GM12878 (cell line): ENCODE measurements around the gene SETMAR. TPM values are rescaled to one million over a fixed set of nuclear protein-coding genes. Genes with fewer than 3 reads are reported as not detected.

Experiments used
- ATAC-seq: fragments of 200-7000 bp; cut with Tn5 transposase; 3 replicates; pipeline ENCODE4 v1.9.1; 2020; ENCODE audit warnings: mild to moderate bottlenecking, moderate library complexity
- BruUV-seq: library from RNA; stranded (reverse); fragments of 400-500 nt; replicated peaks from 2 replicates; lab custom pipeline; 2021; lab: Mats Ljungman, UMichigan
- CTCF ChIA-PET: fragments of 300-600 bp; sonication (Branson Sonifier 250); formaldehyde crosslinking; extraction: SDS; loops from one replicate; lab custom pipeline; 2021; ENCODE audit warnings: inconsistent platforms; lab: Yijun Ruan, JAX
- POLR2A ChIA-PET: fragments of 350-600 bp; formaldehyde crosslinking; extraction: SDS; loops from one replicate; lab custom pipeline; 2021; ENCODE audit warnings: inconsistent platforms; lab: Charles Lee
- RAD21 ChIA-PET: fragments of 300-600 bp; sonication (Branson Sonifier 250); formaldehyde crosslinking; loops from one replicate; lab custom pipeline; 2023; ENCODE audit warnings: antibody characterized with exemption; ENCODE audit not compliant: unreplicated experiment; lab: Charles Lee
- SMC1A ChIA-PET: fragments of 300-600 bp; sonication (Branson Sonifier 250); formaldehyde crosslinking; loops from one replicate; lab custom pipeline; 2023; ENCODE audit not compliant: unreplicated experiment, uncharacterized antibody; lab: Charles Lee
- DNase-seq: peaks from one replicate; pipeline ENCODE4 v3.0.0-alpha.2; 2011; ENCODE audit warnings: low read depth, low spot score
- FAIRE-seq: peaks from 3 replicates; lab custom pipeline; 2011; peaks lifted over from hg19 to GRCh38; lab: Jason Lieb, UNC
- H2AFZ ChIP-seq: 2 replicates; pipeline ENCODE4 v1.6.0; 2011; ENCODE audit warnings: low read depth, low read length, control low read depth; ENCODE audit not compliant: control insufficient read depth
- H3K27ac ChIP-seq: 2 replicates; pipeline ENCODE4 v1.5.1; 2011; ENCODE audit warnings: control low read depth; ENCODE audit not compliant: control insufficient read depth, insufficient read depth
- H3K27me3 ChIP-seq, 2 experiments: replicated peaks in 1 of 2; 2 replicates each; pipeline versions ENCODE4 v1.6.0 to v1.6.1; 2011; ENCODE audit warnings: low read length in 1 of 2; ENCODE audit not compliant: control insufficient read depth in 2 of 2, insufficient read depth in 2 of 2
- H3K36me3 ChIP-seq, 2 experiments: 2 replicates each; pipeline ENCODE4 v1.5.1; 2011; ENCODE audit warnings: low read length in 1 of 2; ENCODE audit not compliant: control insufficient read depth in 2 of 2, insufficient read depth in 2 of 2
- H3K4me1 ChIP-seq: 2 replicates; pipeline ENCODE4 v1.6.1; 2011; ENCODE audit warnings: mild to moderate bottlenecking, low read length, moderate library complexity, mixed read lengths; ENCODE audit not compliant: control insufficient read depth, insufficient read depth
- H3K4me2 ChIP-seq: 2 replicates; pipeline ENCODE4 v1.6.0; 2011; ENCODE audit warnings: control low read depth; ENCODE audit not compliant: control insufficient read depth, insufficient read depth
- H3K4me3 ChIP-seq: fragments of 200-600 bp; sonication (generic); 2 replicates; pipeline ENCODE4 v1.5.1; 2016
- H3K79me2 ChIP-seq: 2 replicates; pipeline ENCODE4 v1.6.0; 2011; ENCODE audit warnings: low read length; ENCODE audit not compliant: control insufficient read depth, insufficient read depth
- H3K9ac ChIP-seq: 2 replicates; pipeline ENCODE4 v1.8.0; 2011; ENCODE audit warnings: low read length, control low read depth, mixed read lengths; ENCODE audit not compliant: control insufficient read depth, insufficient read depth
- H3K9me3 ChIP-seq: replicated peaks from 3 replicates; pipeline ENCODE4 v1.5.1; 2011; ENCODE audit warnings: mild to moderate bottlenecking, low read length; ENCODE audit not compliant: control insufficient read depth, insufficient read depth
- H4K20me1 ChIP-seq: 2 replicates; pipeline ENCODE4 v1.6.0; 2011; ENCODE audit not compliant: control insufficient read depth, insufficient read depth
- BHLHE40 ChIP-seq, 2 experiments: fragments of 450-650 bp in 1 of 2; IDR thresholded peaks; 2 replicates each; pipeline ENCODE4 v1.6.1; 2011 to 2017; ENCODE audit warnings: low read depth in 2 of 2, borderline replicate concordance in 1 of 2, improper control_type of control experiment in 1 of 2, low read length in 1 of 2, mild to moderate bottlenecking in 1 of 2
- POLR2A ChIP-seq: IDR thresholded peaks from 2 replicates; pipeline ENCODE4 v1.6.1; 2011; ENCODE audit warnings: low read depth, mild to moderate bottlenecking, low read length
- RB1 ChIP-seq: fragments of 450-650 bp; formaldehyde crosslinking; IDR thresholded peaks from 2 replicates; pipeline ENCODE4 v1.6.1; 2017; ENCODE audit warnings: mild to moderate bottlenecking, borderline replicate concordance
- STAT3 ChIP-seq: IDR thresholded peaks from 2 replicates; pipeline ENCODE4 v1.6.1; 2011; ENCODE audit warnings: low read depth, low read length, improper control_type of control experiment
- WGBS: methylation state at CpG from one replicate; pipeline ENCODE4 v1.1.6; 2016; ENCODE audit warnings: low lambda C conversion rate; ENCODE audit not compliant: insufficient replicate concordance, insufficient coverage; ENCODE audit errors: missing lambda C conversion rate; 5-methylcytosine and 5-hydroxymethylcytosine counted together
- in situ Hi-C: fragments of 300-500 bp; cut with MboI; formaldehyde crosslinking; loops from 9 replicates; pipeline ENCODE4 v1.14.3; 2018; ENCODE audit warnings: mixed read lengths
- intact Hi-C: fragments of 100-400 bp; cut with micrococcal nuclease; formaldehyde crosslinking; loops from one replicate; pipeline ENCODE4 v1.14.2; 2022; ENCODE audit not compliant: unreplicated experiment
- polyA plus RNA-seq, 11 experiments: library from polyadenylated mRNA; depleted of rRNA in 4 of 11; unstranded in 6 of 11; stranded (reverse) in 5 of 11; fragments of >200 nt; fragmentation: Nextera tagmentation in 4 of 11; fragmentation: Illumina TruSeq in 1 of 11; extraction: Ambion mirVana in 4 of 11; extraction: Trizol in 1 of 11; gene quantifications; 1 replicate in 1 of 11; 2 replicates in 10 of 11; pipeline versions ENCODE4 v1.2.1 to v1.2.3, GENCODE V29; 2011 to 2016; ENCODE audit warnings: inconsistent platforms in 2 of 11, missing spikeins in 2 of 11, low read depth in 1 of 11
- total RNA-seq, 4 experiments: library from RNA; depleted of rRNA in 3 of 4; stranded (reverse); fragments of >200 nt in 3 of 4; fragmentation: Illumina TruSeq in 1 of 4; extraction: Trizol in 1 of 4; gene quantifications; 2 replicates each; pipeline versions ENCODE4 v1.2.1 to v1.2.3, GENCODE V29; 2013 to 2021
- TF ChIP-seq, protein P1 (sequence below): fragments of 450-650 bp; conservative IDR thresholded peaks from 2 replicates; pipeline ENCODE4 v1.6.1; 2017; ENCODE audit warnings: mild to moderate bottlenecking, moderate library complexity

SETMAR gene
- total and polyA plus RNA-seq, 10 of the 15 experiments (the other 5 are each of a cell fraction or from before 2014, with no cell fraction given), result 7.1 to 25.1 (median 20.3) TPM

DNA sequence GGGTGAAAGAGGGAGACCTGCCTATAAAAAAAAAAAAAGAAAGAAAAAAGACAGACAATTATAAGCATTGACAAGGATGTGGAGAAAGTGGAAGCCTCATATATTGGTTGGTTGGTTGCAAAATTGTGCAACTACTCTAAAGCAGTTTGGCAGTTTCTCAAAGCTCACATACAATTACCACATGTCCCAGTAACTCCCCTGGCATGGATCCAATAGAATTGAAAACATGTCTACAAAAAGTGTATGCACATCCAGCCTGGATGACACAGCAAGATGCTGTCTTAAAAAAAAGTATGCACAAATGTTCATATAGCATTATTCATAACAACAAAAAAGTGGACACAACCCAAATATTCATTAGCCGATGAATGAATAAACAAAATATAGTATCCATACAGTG, 19.5 kb downstream of the SETMAR start:
- ChIA-PET POLR2A (no interaction called here), CTCF (no interaction called here), SMC1A (no interaction called here), RAD21 (no interaction called here)
- no TSS peak for BruUV-seq
- Histone ChIP-seq H3K79me2 (no peaks in the 10 kb centered on the region), H3K4me3 (no peak overlapping the region), H3K27me3 (no peaks in the 10 kb centered on the region), H3K4me1 (no peaks in the 10 kb centered on the region), H3K9me3 (no peaks in the 10 kb centered on the region), H3K9ac (no peak overlapping the region), H3K4me2 (no peak overlapping the region), H3K36me3 (no peaks in the 10 kb centered on the region), H4K20me1 (no peaks in the 10 kb centered on the region), H2AFZ (no peak overlapping the region), H3K27ac (no peak overlapping the region)
- FAIRE-seq (no peak), ATAC-seq (no peak), DNase-seq (no peak)
- WGBS, result 100% methylated on average over 1 of the region's 1 CpG
- intact Hi-C loops, result no loop called here
- in situ Hi-C loops, result no loop called here
- TF ChIP-seq, protein P1, sequence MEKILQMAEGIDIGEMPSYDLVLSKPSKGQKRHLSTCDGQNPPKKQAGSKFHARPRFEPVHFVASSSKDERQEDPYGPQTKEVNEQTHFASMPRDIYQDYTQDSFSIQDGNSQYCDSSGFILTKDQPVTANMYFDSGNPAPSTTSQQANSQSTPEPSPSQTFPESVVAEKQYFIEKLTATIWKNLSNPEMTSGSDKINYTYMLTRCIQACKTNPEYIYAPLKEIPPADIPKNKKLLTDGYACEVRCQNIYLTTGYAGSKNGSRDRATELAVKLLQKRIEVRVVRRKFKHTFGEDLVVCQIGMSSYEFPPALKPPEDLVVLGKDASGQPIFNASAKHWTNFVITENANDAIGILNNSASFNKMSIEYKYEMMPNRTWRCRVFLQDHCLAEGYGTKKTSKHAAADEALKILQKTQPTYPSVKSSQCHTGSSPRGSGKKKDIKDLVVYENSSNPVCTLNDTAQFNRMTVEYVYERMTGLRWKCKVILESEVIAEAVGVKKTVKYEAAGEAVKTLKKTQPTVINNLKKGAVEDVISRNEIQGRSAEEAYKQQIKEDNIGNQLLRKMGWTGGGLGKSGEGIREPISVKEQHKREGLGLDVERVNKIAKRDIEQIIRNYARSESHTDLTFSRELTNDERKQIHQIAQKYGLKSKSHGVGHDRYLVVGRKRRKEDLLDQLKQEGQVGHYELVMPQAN, result no peak
- no peak for TF ChIP-seq BHLHE40 (IDR thresholded peaks at IDR 0.05; ENCODE audit: borderline replicate concordance in 1 of 2, low read depth in 2 of 2, low read length in 1 of 2)
- TF ChIP-seq RB1, result no peak
- TF ChIP-seq STAT3, result no peak
- TF ChIP-seq POLR2A, result no peak
